GM21367 (cell line): ENCODE data around the gene ZNF35.

ENCODE experiments used
- ATAC-seq: cut with Tn5 transposase; IDR thresholded peaks from one replicate; pipeline ENCODE4 v1.9.1; 2021; ENCODE audit not compliant: unreplicated experiment

The ZNF35 gene

DNA sequence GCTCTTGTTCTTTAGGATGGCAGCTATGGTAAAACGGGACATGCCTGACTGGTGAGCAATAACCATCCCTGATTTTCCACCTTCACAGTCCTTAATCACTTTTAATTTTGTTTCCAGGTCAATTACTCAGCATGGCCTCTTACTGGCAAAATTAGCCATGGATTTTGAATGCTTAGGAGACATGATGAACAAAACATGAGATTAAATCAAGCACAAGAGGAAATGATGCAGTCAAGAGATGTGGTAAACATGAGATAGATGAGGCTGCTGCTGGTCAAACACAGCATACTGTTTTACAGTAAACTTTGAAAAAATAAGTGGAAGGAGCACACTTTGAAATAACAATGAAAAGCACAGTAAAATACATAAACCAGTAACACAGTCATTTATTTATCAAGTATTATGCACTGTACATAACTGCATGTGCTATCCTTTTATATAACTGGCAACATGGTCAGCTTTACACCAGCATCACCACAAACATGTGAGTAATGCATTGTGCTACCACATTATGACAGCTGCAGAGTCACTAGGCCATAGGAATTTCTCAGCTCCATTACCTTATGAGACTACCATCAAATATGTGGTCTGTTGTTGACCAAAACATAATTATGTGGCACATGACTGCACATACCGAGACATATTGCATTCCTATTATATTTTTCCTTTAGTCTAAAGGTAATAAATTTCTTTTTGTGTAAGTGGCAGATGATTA lies 33.8 kb downstream of the ZNF35 start:
- no peak for ATAC-seq

DNA sequence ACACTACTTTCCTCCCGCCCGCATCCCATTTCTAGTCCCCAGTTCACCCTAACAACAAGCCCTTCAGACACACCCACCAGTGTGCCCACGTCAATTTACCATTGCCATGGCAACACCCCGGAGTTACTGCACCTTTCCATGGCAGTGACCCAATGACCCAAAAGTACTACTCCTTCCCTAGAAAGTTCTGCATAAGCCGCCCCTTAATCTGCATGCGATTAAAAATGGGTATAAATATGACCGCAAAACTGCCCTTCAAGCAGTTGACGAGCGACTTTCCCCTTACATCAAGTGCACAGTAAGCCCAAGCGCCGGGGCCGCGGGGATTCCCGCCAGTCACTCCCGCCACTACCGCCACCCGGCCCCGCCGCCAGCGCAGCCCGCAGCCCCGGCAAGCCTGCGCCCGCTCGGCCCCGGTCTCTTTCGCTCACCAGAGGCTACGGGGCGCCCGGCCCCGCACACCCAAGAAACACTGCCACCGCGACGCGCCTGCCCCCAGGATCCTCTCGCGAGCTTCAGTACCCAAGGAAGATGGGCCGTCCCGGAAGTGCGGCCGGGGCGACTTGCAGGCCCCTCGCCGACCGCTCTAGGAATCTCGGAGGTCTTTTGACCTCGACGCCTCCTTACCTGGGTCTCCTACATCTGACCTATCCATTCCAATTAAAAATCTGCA lies 36.7 kb downstream of the ZNF35 start:
- no peak for ATAC-seq

DNA sequence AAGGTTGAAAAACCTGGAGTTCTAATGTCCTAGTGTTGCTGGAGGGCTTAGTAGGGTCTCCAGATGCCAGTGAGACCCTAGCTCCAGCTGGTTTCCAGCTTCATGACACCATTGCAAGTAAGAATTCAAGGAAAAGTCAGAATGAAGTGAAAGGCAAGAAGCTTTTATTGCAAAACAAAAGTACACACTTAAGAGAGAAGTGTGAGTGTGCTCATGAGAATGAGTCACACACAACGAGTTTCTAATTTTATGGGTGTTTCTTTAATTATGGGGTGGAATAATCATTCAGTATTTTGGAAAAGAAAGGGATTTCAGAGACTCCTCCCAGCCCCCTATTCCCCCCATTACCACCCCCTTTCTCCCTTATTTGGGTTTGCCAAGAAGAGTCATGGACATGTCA lies 39.4 kb downstream of the ZNF35 start:
- ATAC-seq, result no peak
